ENCODE measurements around the gene UQCC3. TPM values are rescaled to one million over a fixed set of nuclear protein-coding genes. Genes with fewer than 3 reads are reported as not detected.
"Not testable (repeated sequence)": the region's sequence is repeated elsewhere in the genome, so short reads cannot be mapped to it uniquely, and the experiment has no call there.

The UQCC3 gene
- total RNA-seq, 2 donors from 2014 or later: 5.6 to 7.1 TPM

- DNase-seq: no peak
- Mint-ChIP-seq H3K27ac (no peak within 1 kb of the TSS), H3K9me3 (no peaks in the 10 kb centered on the region), H3K27me3 (ENCODE audit: low read depth) (no peaks in the 10 kb centered on the region), H3K4me1 (ENCODE audit: low read depth) (peaks cover 3% of the 10 kb centered on the region), H3K36me3 (ENCODE audit: insufficient read depth in 2 of 2) (peaks cover 0 to 2% of the 10 kb centered on the region in 2 donors), H3K4me3 (no peak within 1 kb of the TSS)
- ATAC-seq (replicated peaks in 1 of 2): no peak
Observed at GRCh38 chr11:62689421-62690183, 18.1 kb downstream of the UQCC3 start, which contains the start of gene LRRN4CL. TSS of gene LRRN4CL (minus strand) at chr11:62689530. CDS start at chr11:62688508, 1,022 bp downstream.

- not testable (repeated sequence) for H3K4me3 Mint-ChIP-seq; H3K36me3 Mint-ChIP-seq (ENCODE audit: insufficient read depth in 2 of 2); H3K27ac Mint-ChIP-seq; H3K4me1 Mint-ChIP-seq (ENCODE audit: low read depth); H3K27me3 Mint-ChIP-seq (ENCODE audit: low read depth); DNase-seq; H3K9me3 Mint-ChIP-seq; ATAC-seq (replicated peaks in 1 of 2)
Observed at GRCh38 chr11:62693624-62694023, 22.2 kb downstream of the UQCC3 start.

- Mint-ChIP-seq H3K9me3 (no peaks in the 10 kb centered on the region), H3K4me3 (no peak overlapping the region), H3K36me3 (ENCODE audit: insufficient read depth in 2 of 2) (peaks cover 0 to 6% of the 10 kb centered on the region in 2 donors), H3K4me1 (ENCODE audit: low read depth) (peaks cover 8% of the 10 kb centered on the region), H3K27ac (no peak overlapping the region), H3K27me3 (ENCODE audit: low read depth) (no peaks in the 10 kb centered on the region)
- ATAC-seq (replicated peaks in 1 of 2) (peak; percentile 85 to 91), DNase-seq (peak; percentile 79 to 81)
Observed at GRCh38 chr11:62694455-62695167, 23.1 kb downstream of the UQCC3 start.

DNA sequence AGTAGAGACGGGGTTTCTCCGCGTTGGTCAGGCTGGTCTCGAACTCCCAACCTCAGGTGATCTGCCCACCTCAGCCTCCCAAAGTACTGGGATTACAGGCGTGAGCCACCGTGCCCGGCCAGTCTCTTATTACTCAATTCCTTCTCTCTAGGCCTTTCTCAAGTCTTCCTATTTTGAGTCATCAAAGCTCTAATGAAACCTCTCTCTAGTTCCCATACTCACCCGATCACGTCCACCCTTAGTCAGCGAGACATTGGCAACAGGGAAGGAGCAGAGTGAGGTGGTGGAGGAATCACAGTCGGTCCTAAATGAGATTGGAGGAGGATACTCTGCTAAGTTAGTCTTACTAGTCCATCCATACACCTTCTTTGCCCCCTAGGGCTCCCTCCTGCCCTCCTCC is 30.8 kb downstream of the UQCC3 start:
- H3K9me3 Mint-ChIP-seq: no peaks in the 10 kb centered on the region
- ATAC-seq (replicated peaks in 1 of 2) (peak in 1 of 2 donors; percentile 22), DNase-seq (no peak)
- H3K27me3 Mint-ChIP-seq (ENCODE audit: low read depth): no peaks in the 10 kb centered on the region
- peak overlapping the region; percentile 69 for H3K27ac Mint-ChIP-seq
- H3K36me3 Mint-ChIP-seq (ENCODE audit: insufficient read depth in 2 of 2): peaks cover 1 to 13% of the 10 kb centered on the region in 2 donors
- no peak overlapping the region for H3K4me3 Mint-ChIP-seq
- peaks cover 21% of the 10 kb centered on the region for H3K4me1 Mint-ChIP-seq (ENCODE audit: low read depth)

- H3K4me3 Mint-ChIP-seq; H3K36me3 Mint-ChIP-seq (ENCODE audit: insufficient read depth in 2 of 2); H3K27ac Mint-ChIP-seq; H3K27me3 Mint-ChIP-seq (ENCODE audit: low read depth); H3K9me3 Mint-ChIP-seq; ATAC-seq (replicated peaks in 1 of 2); DNase-seq: not testable (repeated sequence)
- peaks cover 37% of the 10 kb centered on the region for H3K4me1 Mint-ChIP-seq (ENCODE audit: low read depth)
Observed at GRCh38 chr11:62703921-62704320, 32.4 kb downstream of the UQCC3 start.

- H3K27ac Mint-ChIP-seq: no peak overlapping the region
- peak overlapping the region; percentile 96 for H3K4me3 Mint-ChIP-seq
- H3K27me3 Mint-ChIP-seq (ENCODE audit: low read depth): no peaks in the 10 kb centered on the region
- peaks cover 1 to 10% of the 10 kb centered on the region in 2 donors for H3K36me3 Mint-ChIP-seq (ENCODE audit: insufficient read depth in 2 of 2)
- no peak for DNase-seq
- no peak for ATAC-seq (replicated peaks in 1 of 2)
- H3K9me3 Mint-ChIP-seq: no peaks in the 10 kb centered on the region
- peaks cover 48% of the 10 kb centered on the region for H3K4me1 Mint-ChIP-seq (ENCODE audit: low read depth)
Observed at GRCh38 chr11:62705413-62705812, 33.9 kb downstream of the UQCC3 start.

GRCh38 chr11:62705880-62706849 is 34.7 kb downstream of the UQCC3 start:
- Mint-ChIP-seq H3K4me3 (peak overlapping the region; percentile 96), H3K36me3 (ENCODE audit: insufficient read depth in 2 of 2) (peaks cover 1 to 11% of the 10 kb centered on the region in 2 donors), H3K27me3 (ENCODE audit: low read depth) (no peaks in the 10 kb centered on the region), H3K4me1 (ENCODE audit: low read depth) (peaks cover 51% of the 10 kb centered on the region), H3K9me3 (no peaks in the 10 kb centered on the region), H3K27ac (no peak overlapping the region)
- ATAC-seq (replicated peaks in 1 of 2) (peak; percentile 78 to 79), DNase-seq (peak; percentile 93 to 95)

GRCh38 chr11:62706850-62707247 is 35.4 kb downstream of the UQCC3 start:
- no peak for ATAC-seq (replicated peaks in 1 of 2)
- H3K36me3 Mint-ChIP-seq (ENCODE audit: insufficient read depth in 2 of 2): peaks cover 1 to 11% of the 10 kb centered on the region in 2 donors
- H3K27me3 Mint-ChIP-seq (ENCODE audit: low read depth): no peaks in the 10 kb centered on the region
- H3K4me1 Mint-ChIP-seq (ENCODE audit: low read depth): peaks cover 51% of the 10 kb centered on the region
- no peak overlapping the region for H3K27ac Mint-ChIP-seq
- H3K9me3 Mint-ChIP-seq: no peaks in the 10 kb centered on the region
- peak overlapping the region; percentile 68 to 96 for H3K4me3 Mint-ChIP-seq
- DNase-seq: no peak

DNA sequence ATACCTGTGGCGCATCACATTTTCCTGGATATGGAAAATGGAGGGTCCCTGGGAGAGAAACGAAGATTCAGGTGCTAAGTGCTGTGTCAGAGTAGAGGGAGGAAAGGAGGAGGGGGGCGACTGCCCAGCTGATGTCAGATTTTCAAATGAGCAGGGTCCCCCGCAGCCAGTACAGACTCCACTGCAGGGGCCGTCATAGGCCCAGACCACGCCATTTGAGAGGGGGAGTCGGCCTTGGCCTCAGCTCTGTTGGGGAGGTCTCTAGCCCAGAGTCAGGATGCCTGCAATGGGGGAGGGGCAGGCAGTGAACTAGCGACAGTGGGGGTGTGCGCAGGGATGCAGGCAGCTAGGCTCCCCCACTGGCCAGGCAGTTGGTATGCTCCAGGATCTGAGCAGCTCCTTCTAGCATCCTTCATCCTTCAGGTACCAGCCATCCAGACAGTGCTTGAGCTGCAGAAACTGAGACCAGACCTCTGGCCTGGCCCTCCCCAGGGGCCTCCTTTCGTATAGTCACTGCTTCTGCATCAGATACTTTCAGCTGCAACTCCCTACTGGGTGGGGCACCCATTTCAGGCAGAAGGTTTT is 35.9 kb downstream of the UQCC3 start, which contains the start of the genes BSCL2 and GNG3:
Gene BSCL2, minus strand, starts transcription at position 148 of the 585 bp plus-strand sequence. CDS start 229 bp downstream, outside the sequence.
Gene GNG3, plus strand, starts transcription at position 400 of the 585 bp plus-strand sequence. CDS start 620 bp downstream, outside the sequence.
- Mint-ChIP-seq H3K4me3 (peak within 1 kb of the TSS; percentile 89 to 96), H3K36me3 (ENCODE audit: insufficient read depth in 2 of 2) (peaks cover 0 to 10% of the 10 kb centered on the region in 2 donors), H3K9me3 (no peaks in the 10 kb centered on the region), H3K27ac (no peak within 1 kb of the TSS), H3K4me1 (ENCODE audit: low read depth) (peaks cover 55% of the 10 kb centered on the region), H3K27me3 (ENCODE audit: low read depth) (no peaks in the 10 kb centered on the region)
- DNase-seq: peak in 1 of 2 donors; percentile 11
- no peak for ATAC-seq (replicated peaks in 1 of 2)

DNA sequence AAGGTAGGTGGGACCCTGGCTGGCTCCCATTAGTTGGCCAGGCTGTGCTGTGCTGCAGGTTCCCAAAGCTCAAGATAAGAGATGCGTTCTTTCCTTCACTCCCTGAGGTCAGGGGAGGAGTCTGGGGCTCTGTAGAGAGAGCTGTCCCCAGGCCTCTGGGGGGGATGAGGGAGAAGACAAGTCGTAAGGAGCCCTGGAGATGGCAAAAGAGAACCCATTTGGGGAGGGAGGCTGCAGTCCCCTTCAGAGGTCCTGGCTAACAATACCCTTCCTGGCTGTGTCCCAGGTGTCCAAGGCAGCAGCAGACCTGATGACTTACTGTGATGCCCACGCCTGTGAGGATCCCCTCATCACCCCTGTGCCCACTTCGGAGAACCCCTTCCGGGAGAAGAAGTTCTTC is 36.9 kb downstream of the UQCC3 start:
- H3K4me3 Mint-ChIP-seq: peak overlapping the region; percentile 89
- H3K27me3 Mint-ChIP-seq (ENCODE audit: low read depth): no peaks in the 10 kb centered on the region
- no peaks in the 10 kb centered on the region for H3K9me3 Mint-ChIP-seq
- H3K27ac Mint-ChIP-seq: peak overlapping the region; percentile 93
- DNase-seq (no peak), ATAC-seq (replicated peaks in 1 of 2) (no peak)
- H3K4me1 Mint-ChIP-seq (ENCODE audit: low read depth): peaks cover 65% of the 10 kb centered on the region
- H3K36me3 Mint-ChIP-seq (ENCODE audit: insufficient read depth in 2 of 2): peaks cover 0 to 14% of the 10 kb centered on the region in 2 donors

DNA sequence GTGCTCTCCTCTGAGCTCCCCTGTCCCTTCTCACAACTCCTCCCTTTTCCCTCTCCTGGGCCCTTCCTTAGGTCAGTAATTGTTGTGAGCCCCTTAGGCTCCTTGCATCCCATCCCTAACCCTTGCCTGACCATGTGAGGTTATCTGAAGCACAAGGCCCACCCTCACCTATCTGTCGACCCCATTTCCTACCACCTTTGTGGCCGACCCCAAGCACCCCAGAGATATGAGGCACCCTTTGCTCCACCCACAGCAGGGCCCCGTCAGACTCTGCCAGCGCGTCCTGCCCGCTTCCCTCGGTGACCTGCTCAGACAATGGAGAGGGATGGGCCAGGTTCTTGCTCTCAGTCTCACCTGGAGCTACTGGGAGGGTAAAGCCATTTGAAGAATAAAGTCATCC is 37.3 kb downstream of the UQCC3 start:
- ATAC-seq (replicated peaks in 1 of 2): peak; percentile 42 to 49
- Mint-ChIP-seq H3K27ac (peak overlapping the region; percentile 93), H3K27me3 (ENCODE audit: low read depth) (no peaks in the 10 kb centered on the region), H3K4me3 (peak overlapping the region; percentile 89), H3K4me1 (ENCODE audit: low read depth) (peaks cover 69% of the 10 kb centered on the region), H3K36me3 (ENCODE audit: insufficient read depth in 2 of 2) (peaks cover 0 to 14% of the 10 kb centered on the region in 2 donors), H3K9me3 (no peaks in the 10 kb centered on the region)
- peak; percentile 64 to 65 for DNase-seq

Data from activated T-cell treated with anti-CD3 and anti-CD28 coated beads, Interleukin-2, amount 50 U/mL, for 72 hours (primary cell).